Nephron (organoid): ENCODE measurements around the gene GPC2.

Experiments used
- H3K27ac Mint-ChIP-seq, 3 experiments: 2 replicates each; pipeline ENCODE4 v1.8.0; 2020; ENCODE audit warnings: mixed read lengths in 3 of 3, mild to moderate bottlenecking in 2 of 3, moderate library complexity in 1 of 3
- H3K27me3 Mint-ChIP-seq: 2 replicates; pipeline ENCODE4 v1.8.0; 2021; ENCODE audit warnings: low read depth, mild to moderate bottlenecking, moderate library complexity, mixed read lengths
- H3K36me3 Mint-ChIP-seq: 2 replicates; pipeline ENCODE4 v1.8.0; 2020; ENCODE audit warnings: low read depth, mixed read lengths
- H3K4me1 Mint-ChIP-seq: 2 replicates; pipeline ENCODE4 v1.8.0; 2020; ENCODE audit warnings: mixed read lengths
- H3K4me3 Mint-ChIP-seq, 3 experiments: 2 replicates each; pipeline ENCODE4 v1.8.0; 2020; ENCODE audit warnings: mild to moderate bottlenecking in 3 of 3, mixed read lengths in 3 of 3, moderate library complexity in 2 of 3
- H3K9me3 Mint-ChIP-seq: 2 replicates; pipeline ENCODE4 v1.8.0; 2020; ENCODE audit warnings: mixed read lengths
- CTCF ChIP-seq, 3 experiments: fragments of 200-600 bp; sonication (generic); IDR thresholded peaks; one replicate each; pipeline ENCODE4 v1.5.0; 2021; ENCODE audit warnings: antibody characterized with exemption in 3 of 3; ENCODE audit not compliant: unreplicated experiment in 3 of 3

The GPC2 gene

GRCh38 chr7:100176096-100177044 lies 811 bp downstream of the GPC2 start:
- peak overlapping the region in 1 of 3 experiments; percentile 29 for H3K27ac Mint-ChIP-seq

GRCh38 chr7:100175296-100175935 lies 1.8 kb downstream of the GPC2 start:
- Mint-ChIP-seq H3K4me1 (peaks cover 11% of the 10 kb centered on the region), H3K27me3 (peaks cover 24% of the 10 kb centered on the region), H3K27ac (no peak overlapping the region), H3K4me3 (peak overlapping the region; percentile 84 to 85 (median 84)), H3K36me3 (peaks cover 13% of the 10 kb centered on the region), H3K9me3 (no peaks in the 10 kb centered on the region)
- no peak for TF ChIP-seq CTCF (IDR thresholded peaks at IDR 0.05; ENCODE audit: unreplicated experiment in 3 of 3)

More at GRCh38 chr7:100176096-100177044, 811 bp downstream of the GPC2 start:
- H3K27me3 Mint-ChIP-seq: peaks cover 21% of the 10 kb centered on the region
- H3K9me3 Mint-ChIP-seq: no peaks in the 10 kb centered on the region
- H3K36me3 Mint-ChIP-seq: peaks cover 13% of the 10 kb centered on the region
- peak overlapping the region; percentile 84 to 92 (median 89) for H3K4me3 Mint-ChIP-seq
- H3K4me1 Mint-ChIP-seq: peaks cover 5% of the 10 kb centered on the region
- no peak for TF ChIP-seq CTCF (IDR thresholded peaks at IDR 0.05; ENCODE audit: unreplicated experiment in 3 of 3)

- Mint-ChIP-seq H3K36me3 (peaks cover 13% of the 10 kb centered on the region), H3K27me3 (peaks cover 26% of the 10 kb centered on the region), H3K4me3 (peak overlapping the region; percentile 84 to 85 (median 84)), H3K9me3 (no peaks in the 10 kb centered on the region), H3K4me1 (peaks cover 12% of the 10 kb centered on the region), H3K27ac (no peak overlapping the region)
- no peak for TF ChIP-seq CTCF (IDR thresholded peaks at IDR 0.05; ENCODE audit: unreplicated experiment in 3 of 3)
These were observed 2.6 kb downstream of the GPC2 start for GRCh38 chr7:100174582-100174981.

- no peak for TF ChIP-seq CTCF (IDR thresholded peaks at IDR 0.05; ENCODE audit: unreplicated experiment in 3 of 3)
- Mint-ChIP-seq H3K4me1 (peaks cover 12% of the 10 kb centered on the region), H3K36me3 (peaks cover 13% of the 10 kb centered on the region), H3K27ac (no peak overlapping the region), H3K27me3 (peaks cover 23% of the 10 kb centered on the region), H3K4me3 (peak overlapping the region; percentile 12 to 61 (median 46)), H3K9me3 (no peaks in the 10 kb centered on the region)
These were observed 3.2 kb downstream of the GPC2 start for GRCh38 chr7:100173806-100174495.

- Mint-ChIP-seq H3K27me3 (peaks cover 37% of the 10 kb centered on the region), H3K36me3 (peaks cover 13% of the 10 kb centered on the region), H3K27ac (peak overlapping the region in 1 of 3 experiments; percentile 42), H3K9me3 (no peaks in the 10 kb centered on the region), H3K4me1 (peaks cover 33% of the 10 kb centered on the region), H3K4me3 (peak overlapping the region; percentile 74 to 84 (median 77))
- no peak for TF ChIP-seq CTCF (IDR thresholded peaks at IDR 0.05; ENCODE audit: unreplicated experiment in 3 of 3)
These were observed 5.3 kb downstream of the GPC2 start for GRCh38 chr7:100171840-100172239.
